Measurements from ENCODE around the gene PIP4K2A.

DNA sequence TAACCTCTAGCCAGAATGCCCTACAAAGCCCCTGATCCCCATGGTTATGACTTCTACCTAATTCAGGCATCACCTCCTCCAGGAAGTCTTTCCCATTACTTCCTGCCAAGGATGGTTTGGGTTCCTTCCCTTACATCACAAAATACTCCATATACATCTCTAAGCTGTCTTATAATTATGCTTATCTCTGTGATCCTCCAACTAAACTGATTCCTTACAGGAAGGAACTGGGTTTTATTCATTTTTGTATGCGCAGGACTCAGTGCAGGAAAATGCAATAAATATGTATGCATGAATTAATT is 41.3 kb downstream of the PIP4K2A start:
- TF ChIP-seq POLR2A (IDR thresholded peaks at IDR 0.05) = no peak
- TF ChIP-seq, protein P1, sequence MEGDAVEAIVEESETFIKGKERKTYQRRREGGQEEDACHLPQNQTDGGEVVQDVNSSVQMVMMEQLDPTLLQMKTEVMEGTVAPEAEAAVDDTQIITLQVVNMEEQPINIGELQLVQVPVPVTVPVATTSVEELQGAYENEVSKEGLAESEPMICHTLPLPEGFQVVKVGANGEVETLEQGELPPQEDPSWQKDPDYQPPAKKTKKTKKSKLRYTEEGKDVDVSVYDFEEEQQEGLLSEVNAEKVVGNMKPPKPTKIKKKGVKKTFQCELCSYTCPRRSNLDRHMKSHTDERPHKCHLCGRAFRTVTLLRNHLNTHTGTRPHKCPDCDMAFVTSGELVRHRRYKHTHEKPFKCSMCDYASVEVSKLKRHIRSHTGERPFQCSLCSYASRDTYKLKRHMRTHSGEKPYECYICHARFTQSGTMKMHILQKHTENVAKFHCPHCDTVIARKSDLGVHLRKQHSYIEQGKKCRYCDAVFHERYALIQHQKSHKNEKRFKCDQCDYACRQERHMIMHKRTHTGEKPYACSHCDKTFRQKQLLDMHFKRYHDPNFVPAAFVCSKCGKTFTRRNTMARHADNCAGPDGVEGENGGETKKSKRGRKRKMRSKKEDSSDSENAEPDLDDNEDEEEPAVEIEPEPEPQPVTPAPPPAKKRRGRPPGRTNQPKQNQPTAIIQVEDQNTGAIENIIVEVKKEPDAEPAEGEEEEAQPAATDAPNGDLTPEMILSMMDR (IDR thresholded peaks at IDR 0.05) = no peak
